ENCODE results near the gene TUBA1B.

- no peak for TF ChIP-seq TOX (CRISPR knock-in tag; IDR thresholded peaks at IDR 0.05; ENCODE audit: borderline replicate concordance)
- TF ChIP-seq ARNTL (CRISPR knock-in tag; IDR thresholded peaks at IDR 0.05; ENCODE audit: borderline replicate concordance, low read depth) = no peak
- TF ChIP-seq PATZ1 (CRISPR knock-in tag; IDR thresholded peaks at IDR 0.05; ENCODE audit: borderline replicate concordance) = no peak
- no peak for TF ChIP-seq BACH2 (CRISPR knock-in tag; IDR thresholded peaks at IDR 0.05; ENCODE audit: borderline replicate concordance)
- TF ChIP-seq OSR1 (CRISPR knock-in tag; IDR thresholded peaks at IDR 0.05) = no peak
- TF ChIP-seq ZC3H10 (CRISPR knock-in tag; IDR thresholded peaks at IDR 0.05) = no peak
- TF ChIP-seq RARB (CRISPR knock-in tag; IDR thresholded peaks at IDR 0.05) = no peak
Observed at GRCh38 chr12:49130151-49131050, 794 bp downstream of the TUBA1B start.
